IMR-90 (cell line): Measurements from ENCODE around the gene IFNL3. TPM values are rescaled to one million over a fixed set of nuclear protein-coding genes. Genes with fewer than 3 reads are reported as not detected.
"Not testable (repeated sequence)": the region's sequence is repeated elsewhere in the genome, so short reads cannot be mapped to it uniquely, and the experiment has no call there.

Experiments used
- ATAC-seq: fragments of 200-7000 bp; cut with Tn5 transposase; 2 replicates; pipeline ENCODE4 v1.9.1; 2020; ENCODE audit warnings: low read depth, mild to moderate bottlenecking, moderate library complexity
- Bru-seq: library from RNA; stranded (reverse); fragments of 400-500 nt; gene quantifications from one replicate; lab custom pipeline; 2021; lab: Mats Ljungman, UMichigan
- BruChase-seq, 2 experiments: library from RNA; stranded (reverse); fragments of 400-500 nt; gene quantifications; one replicate each; lab custom pipeline; 2021; lab: Mats Ljungman, UMichigan
- BruUV-seq: library from RNA; stranded (reverse); fragments of 400-500 nt; replicated peaks from 2 replicates; lab custom pipeline; 2021; lab: Mats Ljungman, UMichigan
- CTCF ChIA-PET: fragments of 300-600 bp; formaldehyde crosslinking; extraction: SDS; loops from one replicate; lab custom pipeline; 2021; ENCODE audit warnings: antibody characterized with exemption; lab: Yijun Ruan, JAX
- POLR2A ChIA-PET: fragments of 300-600 bp; sonication (Branson Sonifier 250); formaldehyde crosslinking; loops from one replicate; lab custom pipeline; 2022; ENCODE audit warnings: antibody characterized with exemption; ENCODE audit not compliant: unreplicated experiment; lab: Charles Lee
- DNase-seq: peaks from one replicate; pipeline ENCODE4 v3.0.0; 2013
- H2AFZ ChIP-seq: replicated peaks from 2 replicates; pipeline ENCODE3; 2013; ENCODE audit warnings: low read length, mild to moderate bottlenecking; ENCODE audit not compliant: poor library complexity
- H2AK5ac ChIP-seq: 2 replicates; pipeline ENCODE4 v1.6.1; 2013; ENCODE audit warnings: low read depth, low read length, inconsistent platforms
- H2AK9ac ChIP-seq: replicated peaks from 2 replicates; pipeline ENCODE3; 2013; ENCODE audit warnings: mild to moderate bottlenecking, low read depth, low read length, moderate library complexity; ENCODE audit not compliant: poor library complexity
- H2BK120ac ChIP-seq: 2 replicates; pipeline ENCODE4 v1.6.1; 2013; ENCODE audit warnings: low read depth, low read length, inconsistent platforms
- H2BK15ac ChIP-seq: 3 replicates; pipeline ENCODE4 v1.6.1; 2013; ENCODE audit warnings: low read depth, low read length, inconsistent platforms
- H2BK20ac ChIP-seq: 2 replicates; pipeline ENCODE4 v1.6.1; 2013; ENCODE audit warnings: low read depth, mild to moderate bottlenecking, inconsistent platforms, low read length, moderate library complexity
- H2BK5ac ChIP-seq: 2 replicates; pipeline ENCODE4 v1.6.1; 2013; ENCODE audit warnings: mild to moderate bottlenecking, low read depth, low read length, inconsistent platforms; ENCODE audit not compliant: poor library complexity, severe bottlenecking
- H3K14ac ChIP-seq: replicated peaks from 2 replicates; pipeline ENCODE4 v1.6.1; 2013; ENCODE audit warnings: low read depth, low read length, inconsistent platforms
- H3K18ac ChIP-seq: 2 replicates; pipeline ENCODE4 v1.6.1; 2013; ENCODE audit warnings: low read depth, low read length, control low read depth
- H3K23ac ChIP-seq: 2 replicates; pipeline ENCODE4 v1.6.1; 2013; ENCODE audit warnings: low read depth, low read length, inconsistent platforms
- H3K27ac ChIP-seq: 2 replicates; pipeline ENCODE4 v1.5.1; 2013; ENCODE audit warnings: mild to moderate bottlenecking, control low read depth, low read length; ENCODE audit not compliant: insufficient read depth
- H3K27me3 ChIP-seq: 2 replicates; pipeline ENCODE4 v1.6.1; 2013; ENCODE audit warnings: low read length; ENCODE audit not compliant: control insufficient read depth, insufficient read depth
- H3K36me3 ChIP-seq: 2 replicates; pipeline ENCODE4 v1.6.1; 2013; ENCODE audit warnings: low read length, mixed read lengths; ENCODE audit not compliant: control insufficient read depth, insufficient read depth
- H3K4ac ChIP-seq: 2 replicates; pipeline ENCODE4 v1.6.1; 2013; ENCODE audit warnings: low read depth, low read length, inconsistent platforms
- H3K4me1 ChIP-seq: 2 replicates; pipeline ENCODE4 v1.6.1; 2013; ENCODE audit warnings: low read length, mixed read lengths; ENCODE audit not compliant: control insufficient read depth, insufficient read depth
- H3K4me2 ChIP-seq: 2 replicates; pipeline ENCODE4 v1.6.1; 2013; ENCODE audit warnings: low read depth, mild to moderate bottlenecking, control low read depth, low read length, moderate library complexity
- H3K4me3 ChIP-seq: 2 replicates; pipeline ENCODE4 v1.5.1; 2013; ENCODE audit warnings: low read depth, mild to moderate bottlenecking, control low read depth, low read length, moderate library complexity; ENCODE audit not compliant: insufficient read depth
- H3K56ac ChIP-seq: 2 replicates; pipeline ENCODE4 v1.6.1; 2013; ENCODE audit warnings: low read length, inconsistent platforms; ENCODE audit not compliant: insufficient read depth; ENCODE audit errors: extremely low read depth
- H3K79me1 ChIP-seq, 2 experiments: 2 replicates each; pipeline ENCODE4 v1.6.1; 2013; ENCODE audit warnings: low read length in 2 of 2, inconsistent platforms in 1 of 2, low read depth in 1 of 2
- H3K9ac ChIP-seq: 2 replicates; pipeline ENCODE4 v1.6.1; 2013; ENCODE audit warnings: low read depth, low read length, control low read depth
- H3K9me1 ChIP-seq: 2 replicates; pipeline ENCODE4 v1.6.1; 2013; ENCODE audit warnings: low read length, inconsistent platforms; ENCODE audit not compliant: insufficient read depth
- H3K9me3 ChIP-seq: 2 replicates; pipeline ENCODE4 v1.6.1; 2013; ENCODE audit warnings: low read length; ENCODE audit not compliant: control insufficient read depth, insufficient read depth
- H4K20me1 ChIP-seq: 2 replicates; pipeline ENCODE4 v1.6.1; 2013; ENCODE audit warnings: low read length, inconsistent platforms; ENCODE audit not compliant: insufficient read depth
- H4K5ac ChIP-seq: 2 replicates; pipeline ENCODE4 v1.6.1; 2013; ENCODE audit warnings: mild to moderate bottlenecking, low read depth, low read length, control low read depth
- H4K8ac ChIP-seq, 2 experiments: 2 replicates each; pipeline ENCODE4 v1.6.1; 2013; ENCODE audit warnings: low read depth in 2 of 2, low read length in 2 of 2, control low read depth in 1 of 2, inconsistent platforms in 1 of 2
- H4K91ac ChIP-seq: 2 replicates; pipeline ENCODE4 v1.6.1; 2013; ENCODE audit warnings: low read depth, low read length, inconsistent platforms; ENCODE audit not compliant: insufficient read depth
- WGBS, 2 experiments: methylation state at CpG; one replicate each; pipeline versions ENCODE4 v1.1.5 to v1.1.7; 2013; ENCODE audit warnings: missing lambda C conversion rate in 2 of 2; ENCODE audit not compliant: insufficient read length in 1 of 2; ENCODE audit errors: extremely low coverage in 2 of 2; 5-methylcytosine and 5-hydroxymethylcytosine counted together
- dilution Hi-C: fragments of 300-500 bp; cut with HindIII; formaldehyde crosslinking; loops from one replicate; pipeline ENCODE4 v1.14.3; 2018; ENCODE audit warnings: low sequenced_read_pairs; ENCODE audit not compliant: unreplicated experiment
- in situ Hi-C: fragments of 300-500 bp; cut with MboI; formaldehyde crosslinking; loops from 3 replicates; pipeline ENCODE4 v1.14.3; 2019; ENCODE audit warnings: low sequenced_read_pairs, inconsistent platforms, mixed read lengths
- intact Hi-C: fragments of 100-400 bp; cut with micrococcal nuclease; formaldehyde crosslinking; loops from 2 replicates; pipeline ENCODE4 v1.10.0; 2022
- long read RNA-seq: library from polyadenylated mRNA; unstranded; transcript quantifications from one replicate; pipeline ENCODE4 v2.0.0, GENCODE V29; 2021; ENCODE audit not compliant: unreplicated experiment
- polyA plus RNA-seq, 3 experiments: library from polyadenylated mRNA; depleted of rRNA; stranded (reverse); fragments of >200 nt; gene quantifications; 2 replicates each; pipeline ENCODE4 v1.2.3, GENCODE V29; 2012; ENCODE audit warnings: low replicate concordance in 1 of 3
- total RNA-seq: library from RNA; depleted of rRNA; stranded (reverse); fragments of >200 nt; gene quantifications from 2 replicates; pipeline ENCODE4 v1.2.3, GENCODE V29; 2012; rRNA removed

IFNL3 gene
- total RNA-seq (not detected in 2 replicates), polyA plus RNA-seq (2012; rRNA removed) (not detected in 2 replicates), Bru-seq, nascent RNA (not detected), BruChase-seq, experiment 1, labeled RNA remaining after a 6-hour chase (not detected), BruChase-seq, experiment 2, labeled RNA remaining after a 2-hour chase (not detected)
- not detected in 2 replicates for polyA plus RNA-seq (2012; cell fraction: cytosol; rRNA removed)
- polyA plus RNA-seq (2012; cell fraction: nucleus; rRNA removed; ENCODE audit: low replicate concordance): not detected in 2 replicates
- long read RNA-seq: 0 reads

GRCh38 chr19:39244410-39245100 is at the start of gene IFNL3:
Gene IFNL3, minus strand, starts transcription at chr19:39245006. Its CDS starts 39 bp downstream, at chr19:39244967.
- H3K27ac ChIP-seq, H3K79me1 ChIP-seq, H3K14ac ChIP-seq, H2AK9ac ChIP-seq, H3K4me1 ChIP-seq, H2BK120ac ChIP-seq, POLR2A ChIA-PET, H3K4me3 ChIP-seq, ATAC-seq, H3K56ac ChIP-seq, H4K8ac ChIP-seq, H3K9me1 ChIP-seq, H4K20me1 ChIP-seq, H3K18ac ChIP-seq, intact Hi-C loops, H2BK5ac ChIP-seq, dilution Hi-C loops, H3K36me3 ChIP-seq, H3K9ac ChIP-seq, H3K9me3 ChIP-seq, H2AK5ac ChIP-seq, DNase-seq, H2BK20ac ChIP-seq, H2BK15ac ChIP-seq, H3K4ac ChIP-seq, H2AFZ ChIP-seq, H3K23ac ChIP-seq, H3K4me2 ChIP-seq, BruUV-seq, in situ Hi-C loops, H4K5ac ChIP-seq, H4K91ac ChIP-seq: not testable (repeated sequence)
- peaks cover 34% of the 10 kb centered on the region for H3K27me3 ChIP-seq
- 40% methylated on average over 2 of the region's 12 CpGs; no CpG with 5 or more reads in 1 of the 2 experiments for WGBS, 2 experiments
- CTCF ChIA-PET: interaction anchor here (0.5 kb wide), 1 partner anchor 282 kb away, joined by 5 read pairs; no protein-coding TSS in a partner anchor
